HepG2 (cell line): ENCODE results near the gene CPHXL2. TPM values are rescaled to one million over a fixed set of nuclear protein-coding genes. Genes with fewer than 3 reads are reported as not detected.

Experiments used
- ATAC-seq: fragments of 200-7000 bp; cut with Tn5 transposase; 3 replicates; pipeline ENCODE4 v1.9.1; 2020; ENCODE audit warnings: mild to moderate bottlenecking, moderate library complexity
- Bru-seq: library from RNA; stranded (reverse); fragments of 400-500 nt; gene quantifications from one replicate; lab custom pipeline; 2021; lab: Mats Ljungman, UMichigan
- BruChase-seq, 2 experiments: library from RNA; stranded (reverse); fragments of 400-500 nt; gene quantifications; one replicate each; lab custom pipeline; 2021; lab: Mats Ljungman, UMichigan
- BruUV-seq: library from RNA; stranded (reverse); fragments of 400-500 nt; replicated peaks from 2 replicates; lab custom pipeline; 2021; lab: Mats Ljungman, UMichigan
- CTCF ChIA-PET: fragments of 300-600 bp; formaldehyde crosslinking; extraction: SDS; loops from one replicate; lab custom pipeline; 2021; ENCODE audit warnings: low total read pairs, inconsistent platforms, low intra/inter-chr PET ratio; lab: Yijun Ruan, JAX
- POLR2A ChIA-PET: fragments of 350-600 bp; sonication (Branson Sonifier 250); formaldehyde crosslinking; loops from one replicate; lab custom pipeline; 2020; ENCODE audit warnings: antibody characterized with exemption, inconsistent platforms; lab: Yijun Ruan, JAX
- DNase-seq: peaks from one replicate; pipeline ENCODE4 v3.0.0-alpha.2; 2015; ENCODE audit warnings: low spot score
- FAIRE-seq: peaks from 3 replicates; lab custom pipeline; 2011; peaks lifted over from hg19 to GRCh38; lab: Jason Lieb, UNC
- H2AFZ ChIP-seq: one replicate; pipeline ENCODE4 v1.6.1; 2011; ENCODE audit warnings: low read length, inconsistent platforms
- H3K27ac ChIP-seq: fragments of 300-600 bp; 3 replicates; pipeline ENCODE4 v1.8.0; 2011; ENCODE audit warnings: mixed run types, mild to moderate bottlenecking, mixed read lengths, low read length, inconsistent platforms; ENCODE audit not compliant: insufficient read depth; ENCODE audit errors: extremely low read length
- H3K27me3 ChIP-seq, 2 experiments: fragments of 200-600 bp in 1 of 2; 2 replicates in 1 of 2; 3 replicates in 1 of 2; pipeline versions ENCODE4 v1.6.0 to v1.8.0; 2011; ENCODE audit warnings: low read length in 2 of 2, mild to moderate bottlenecking in 2 of 2, moderate library complexity in 2 of 2, inconsistent platforms in 1 of 2; ENCODE audit not compliant: insufficient read depth in 2 of 2, control insufficient read depth in 1 of 2
- H3K36me3 ChIP-seq, 2 experiments: fragments of 200-600 bp in 1 of 2; replicated peaks in 1 of 2; 2 replicates in 1 of 2; 3 replicates in 1 of 2; pipeline versions ENCODE4 v1.5.1 to v1.8.0; 2011; ENCODE audit warnings: low read length in 2 of 2, inconsistent platforms in 1 of 2; ENCODE audit not compliant: insufficient read depth in 2 of 2, control insufficient read depth in 1 of 2
- H3K4me1 ChIP-seq: 2 replicates; pipeline ENCODE4 v1.5.1; 2012; ENCODE audit warnings: low read length, inconsistent platforms; ENCODE audit not compliant: insufficient read depth
- H3K4me2 ChIP-seq: 2 replicates; pipeline ENCODE4 v1.6.0; 2011; ENCODE audit warnings: low read depth, low read length, inconsistent platforms
- H3K4me3 ChIP-seq, 3 experiments: fragments of 200-600 bp in 1 of 3; sonication (generic), shearing (Covaris generic) in 1 of 3; replicated peaks in 1 of 3; 2 replicates each; pipeline ENCODE4 v1.5.1; 2011 to 2016; ENCODE audit warnings: low read length in 3 of 3, inconsistent platforms in 2 of 3, low read depth in 2 of 3, mild to moderate bottlenecking in 2 of 3, control low read depth in 1 of 3, mixed read lengths in 1 of 3; ENCODE audit not compliant: insufficient read depth in 1 of 3
- H3K79me2 ChIP-seq: one replicate; pipeline ENCODE4 v1.6.1; 2011; ENCODE audit warnings: low read length, inconsistent platforms; ENCODE audit not compliant: insufficient read depth
- H3K9ac ChIP-seq: 2 replicates; pipeline ENCODE4 v1.6.0; 2011; ENCODE audit warnings: mild to moderate bottlenecking, low read depth, low read length, inconsistent platforms; ENCODE audit not compliant: insufficient read depth
- H3K9me3 ChIP-seq: 2 replicates; pipeline ENCODE4 v1.5.1; 2012; ENCODE audit warnings: mild to moderate bottlenecking, low read length
- H4K20me1 ChIP-seq: 2 replicates; pipeline ENCODE4 v1.6.0; 2011; ENCODE audit warnings: inconsistent platforms, mild to moderate bottlenecking, low read length, moderate library complexity; ENCODE audit not compliant: insufficient read depth
- BCL3 ChIP-seq: sonication (generic); formaldehyde crosslinking; IDR thresholded peaks from 2 replicates; pipeline ENCODE4 v1.5.1; 2020; ENCODE audit warnings: mild to moderate bottlenecking, missing genetic modification reagents, moderate library complexity
- FOXP1 ChIP-seq, 2 experiments: fragments of 450-650 bp in 1 of 2; IDR thresholded peaks; 2 replicates each; pipeline ENCODE4 v1.6.1; 2017 to 2018; ENCODE audit warnings: antibody characterized with exemption in 1 of 2
- RBM22 ChIP-seq: fragments of 200-400 bp; formaldehyde crosslinking; optimal IDR thresholded peaks from 2 replicates; pipeline ENCODE3; 2017; ENCODE audit warnings: mild to moderate bottlenecking, low read length, moderate library complexity
- SAP130 ChIP-seq: IDR thresholded peaks from 2 replicates; pipeline ENCODE4 v1.6.1; 2016; ENCODE audit warnings: low read depth
- ZKSCAN5 ChIP-seq: sonication (generic); formaldehyde crosslinking; IDR thresholded peaks from 2 replicates; pipeline ENCODE4 v1.5.1; 2020; ENCODE audit warnings: mild to moderate bottlenecking, missing genetic modification reagents
- ZNF574 ChIP-seq: sonication (generic); formaldehyde crosslinking; IDR thresholded peaks from 2 replicates; pipeline ENCODE4 v1.4.0; 2020; ENCODE audit warnings: missing genetic modification reagents
- ZNF644 ChIP-seq: IDR thresholded peaks from 2 replicates; pipeline ENCODE4 v1.6.1; 2016; ENCODE audit warnings: low read depth
- ZNF83 ChIP-seq: sonication (generic); formaldehyde crosslinking; IDR thresholded peaks from 2 replicates; pipeline ENCODE4 v1.4.0; 2020; ENCODE audit warnings: missing genetic modification reagents, mild to moderate bottlenecking, borderline replicate concordance
- ZUFSP ChIP-seq: sonication (generic); formaldehyde crosslinking; IDR thresholded peaks from 2 replicates; pipeline ENCODE4 v1.9.0; 2021; ENCODE audit warnings: missing genetic modification reagents, mild to moderate bottlenecking, borderline replicate concordance
- WGBS: methylation state at CpG from one replicate; pipeline ENCODE4 v1.1.6; 2017; ENCODE audit warnings: low lambda C conversion rate; 5-methylcytosine and 5-hydroxymethylcytosine counted together
- in situ Hi-C: cut with HindIII; loops from 2 replicates; pipeline ENCODE4 v1.10.0; 2017; ENCODE audit warnings: low pct_unique_long_range_greater_than_20kb; ENCODE audit not compliant: extremely low pct_ligation_motif_present
- intact Hi-C: fragments of 100-400 bp; cut with micrococcal nuclease; formaldehyde crosslinking; loops from one replicate; pipeline ENCODE4 v1.10.0; 2022; ENCODE audit not compliant: unreplicated experiment
- long read RNA-seq, 2 experiments: library from RNA in 1 of 2; library from polyadenylated mRNA in 1 of 2; stranded (forward) in 1 of 2; unstranded in 1 of 2; transcript quantifications; one replicate each; pipeline ENCODE4 v2.0.0, GENCODE V29; 2019 to 2022
- polyA minus RNA-seq, 3 experiments: library from RNA; depleted of rRNA, polyadenylated mRNA; stranded (reverse); fragments of >200 nt; gene quantifications; 2 replicates each; pipeline ENCODE4 v1.2.3, GENCODE V29; 2011; ENCODE audit warnings: low replicate concordance in 1 of 3
- polyA plus RNA-seq, 8 experiments: library from polyadenylated mRNA; depleted of rRNA in 3 of 8; stranded (reverse) in 7 of 8; unstranded in 1 of 8; fragments of >200 nt; fragmentation: Illumina TruSeq in 4 of 8; extraction: Trizol in 4 of 8; gene quantifications; 2 replicates each; pipeline versions ENCODE4 v1.2.1 to v1.2.3, GENCODE V29; 2011 to 2016; ENCODE audit warnings: low read depth in 4 of 8, missing spikeins in 1 of 8, mixed read lengths in 1 of 8; ENCODE audit not compliant: insufficient read depth in 1 of 8
- total RNA-seq, 5 experiments: library from RNA; depleted of rRNA; stranded (reverse); fragments of >200 nt; fragmentation: Illumina TruSeq; extraction: Trizol; gene quantifications; 2 replicates each; pipeline ENCODE4 v1.2.3, GENCODE V29; 2016; ENCODE audit warnings: low read depth in 1 of 5
- TF ChIP-seq, protein P1 (sequence below): IDR thresholded peaks from 2 replicates; pipeline ENCODE4 v1.6.1; 2016; ENCODE audit warnings: missing biosample characterization, missing genetic modification reagents, low read depth

CPHXL2 gene
- total RNA-seq (2016; rRNA removed; fragmentation: Illumina TruSeq; extraction: Trizol): not detected in 2 replicates
- not detected in 2 replicates for total RNA-seq (2016; cell fraction: cytosol; rRNA removed; fragmentation: Illumina TruSeq; extraction: Trizol; ENCODE audit: low read depth)
- total RNA-seq (2016; cell fraction: insoluble cytoplasmic fraction; rRNA removed; fragmentation: Illumina TruSeq; extraction: Trizol): not detected in 2 replicates
- total RNA-seq (2016; cell fraction: membrane; rRNA removed; fragmentation: Illumina TruSeq; extraction: Trizol): not detected in 2 replicates
- not detected in 2 replicates for total RNA-seq (2016; cell fraction: nucleus; rRNA removed; fragmentation: Illumina TruSeq; extraction: Trizol)
- not detected in 2 replicates for polyA plus RNA-seq (2011; rRNA removed)
- not detected in 2 replicates for polyA plus RNA-seq (2011; cell fraction: cytosol; rRNA removed)
- not detected in 2 replicates for polyA plus RNA-seq (2011; cell fraction: nucleus; rRNA removed)
- polyA plus RNA-seq (2012): not detected in 2 replicates
- polyA plus RNA-seq (2016; cell fraction: cytosol; fragmentation: Illumina TruSeq; extraction: Trizol; ENCODE audit: low read depth): not detected in 2 replicates
- not detected in 2 replicates for polyA plus RNA-seq (2016; cell fraction: insoluble cytoplasmic fraction; fragmentation: Illumina TruSeq; extraction: Trizol; ENCODE audit: low read depth)
- not detected in 2 replicates for polyA plus RNA-seq (2016; cell fraction: membrane; fragmentation: Illumina TruSeq; extraction: Trizol; ENCODE audit: low read depth)
- polyA plus RNA-seq (2016; cell fraction: nucleus; fragmentation: Illumina TruSeq; extraction: Trizol; ENCODE audit: insufficient read depth, low read depth): not detected in 2 replicates
- polyA minus RNA-seq (2011; rRNA and poly(A)+ RNA removed; ENCODE audit: low replicate concordance): not detected in 2 replicates
- not detected in 2 replicates for polyA minus RNA-seq (2011; cell fraction: cytosol; rRNA and poly(A)+ RNA removed)
- not detected in 2 replicates for polyA minus RNA-seq (2011; cell fraction: nucleus; rRNA and poly(A)+ RNA removed)
- not detected for Bru-seq, nascent RNA
- not detected for BruChase-seq, experiment 1, labeled RNA remaining after a 6-hour chase
- BruChase-seq, experiment 2, labeled RNA remaining after a 2-hour chase: not detected
- long read RNA-seq, experiment 1: 0 reads
- long read RNA-seq, experiment 2: 0 reads

DNA sequence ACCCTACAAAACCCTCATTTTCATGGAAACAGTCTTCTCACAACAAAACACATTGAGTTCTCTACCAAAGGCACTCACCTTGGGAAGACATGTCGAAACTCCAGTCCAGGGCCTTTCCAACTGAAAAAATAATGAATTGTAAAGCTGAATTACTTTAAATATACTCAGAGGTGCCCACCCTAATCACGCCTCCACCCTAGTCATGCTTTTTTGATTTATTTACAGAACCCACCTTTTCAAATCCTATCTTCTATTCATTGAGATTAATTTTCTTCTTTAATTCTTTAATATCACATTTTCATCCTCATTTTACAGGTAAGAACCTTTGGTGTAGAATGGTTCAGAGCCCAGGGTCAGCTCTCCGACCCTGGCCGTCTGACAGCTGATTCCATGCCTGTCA is at the start of gene CPHXL2:
CPHXL2 (minus strand) TSS at position 101 of the 400 bp plus-strand sequence; CDS start at position 91, 10 bp downstream.
- WGBS: 40% methylated on average over 4 of the region's 4 CpGs
- no peak within 1 kb of the TSS for H3K27ac ChIP-seq
- no peak within 1 kb of the TSS for H3K4me3 ChIP-seq
- H2AFZ ChIP-seq: no peak within 1 kb of the TSS
- TF ChIP-seq FOXP1 (IDR thresholded peaks at IDR 0.05) (no peak), FOXP1 (CRISPR knock-in tag; IDR thresholded peaks at IDR 0.05) (no peak), ZNF574 (CRISPR knock-in tag) (no peak), ZKSCAN5 (CRISPR knock-in tag) (no peak), ZNF644 (CRISPR knock-in tag) (no peak), ZNF83 (CRISPR knock-in tag) (no peak), BCL3 (CRISPR knock-in tag) (no peak), RBM22 (no peak), SAP130 (CRISPR knock-in tag) (no peak), ZUFSP (CRISPR knock-in tag) (no peak)
- TF ChIP-seq, protein P1, sequence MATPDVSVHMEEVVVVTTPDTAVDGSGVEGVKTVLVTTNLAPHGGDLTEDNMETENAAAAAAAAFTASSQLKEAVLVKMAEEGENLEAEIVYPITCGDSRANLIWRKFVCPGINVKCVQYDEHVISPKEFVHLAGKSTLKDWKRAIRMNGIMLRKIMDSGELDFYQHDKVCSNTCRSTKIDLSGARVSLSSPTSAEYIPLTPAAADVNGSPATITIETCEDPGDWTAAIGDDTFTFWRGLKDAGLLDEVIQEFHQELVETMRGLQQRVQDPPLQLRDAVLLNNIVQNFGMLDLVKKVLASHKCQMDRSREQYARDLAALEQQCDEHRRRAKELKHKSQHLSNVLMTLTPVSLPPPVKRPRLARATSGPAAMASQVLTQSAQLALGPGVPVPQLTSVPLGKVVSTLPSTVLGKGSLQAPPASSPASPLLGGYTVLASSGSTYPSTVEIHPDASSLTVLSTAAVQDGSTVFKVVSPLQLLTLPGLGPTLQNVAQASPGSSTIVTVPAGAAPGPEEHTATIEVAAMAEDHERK: no peak
- ATAC-seq (no peak), FAIRE-seq (no peak), DNase-seq (no peak)
- intact Hi-C loops: no loop called here
- no TSS peak for BruUV-seq
- no peaks in the 10 kb centered on the region for H3K36me3 ChIP-seq
- H4K20me1 ChIP-seq: no peaks in the 10 kb centered on the region
- H3K79me2 ChIP-seq: no peaks in the 10 kb centered on the region
- no peaks in the 10 kb centered on the region for H3K9me3 ChIP-seq
- ChIA-PET CTCF (no interaction called here), POLR2A (no interaction called here)
- H3K4me1 ChIP-seq: 0 out of 2 replicates have a peak, but pooled peaks cover under 1% of the 10 kb centered on the region
- no peaks in the 10 kb centered on the region; a peak in 1 of 5 replicates for H3K27me3 ChIP-seq
- in situ Hi-C loops: no loop called here
- H3K4me2 ChIP-seq: no peak within 1 kb of the TSS
- H3K9ac ChIP-seq: no peak within 1 kb of the TSS
